OCI-LY7 (cell line): ENCODE data around the gene MEIS2. TPM values are rescaled to one million over a fixed set of nuclear protein-coding genes. Genes with fewer than 3 reads are reported as not detected.

Experiments used
- BruUV-seq: library from RNA; stranded (reverse); fragments of 400-500 nt; replicated peaks from 2 replicates; lab custom pipeline; 2021; lab: Mats Ljungman, UMichigan
- CTCF ChIA-PET: fragments of 300-600 bp; sonication (Branson Sonifier 250); formaldehyde crosslinking; loops from one replicate; lab custom pipeline; 2022; ENCODE audit warnings: antibody characterized with exemption; ENCODE audit not compliant: unreplicated experiment; lab: Charles Lee
- POLR2A ChIA-PET: fragments of 300-600 bp; sonication (Branson Sonifier 250); formaldehyde crosslinking; loops from one replicate; lab custom pipeline; 2022; ENCODE audit warnings: antibody characterized with exemption; lab: Charles Lee
- DNase-seq: peaks from one replicate; pipeline ENCODE4 v3.0.0-alpha.2; 2015; ENCODE audit warnings: low spot score
- H2AFZ ChIP-seq: fragments of 200-600 bp; sonication (generic), shearing (Covaris generic); 2 replicates; pipeline ENCODE4 v1.6.1; 2014; ENCODE audit warnings: mild to moderate bottlenecking, antibody characterized with exemption, low read length, moderate library complexity
- H3K27ac ChIP-seq: fragments of 200-600 bp; sonication (generic); 2 replicates; pipeline ENCODE4 v1.5.1; 2014; ENCODE audit warnings: mixed run types, low read depth, mild to moderate bottlenecking, moderate library complexity, low read length, inconsistent platforms; ENCODE audit not compliant: poor library complexity, severe bottlenecking
- H3K36me3 ChIP-seq: fragments of 200-600 bp; sonication (generic); 2 replicates; pipeline ENCODE4 v1.6.1; 2014; ENCODE audit warnings: mild to moderate bottlenecking, antibody characterized with exemption, low read length, moderate library complexity, mixed read lengths; ENCODE audit not compliant: insufficient read depth
- H3K4me1 ChIP-seq: fragments of 200-600 bp; sonication (generic); 2 replicates; pipeline ENCODE4 v1.5.1; 2014; ENCODE audit warnings: mild to moderate bottlenecking, low read length; ENCODE audit not compliant: insufficient read depth, poor library complexity, severe bottlenecking
- H3K4me2 ChIP-seq: fragments of 200-600 bp; sonication (generic); 2 replicates; pipeline ENCODE4 v1.6.1; 2014; ENCODE audit warnings: mild to moderate bottlenecking, low read length
- H3K4me3 ChIP-seq: fragments of 200-600 bp; sonication (generic); 2 replicates; pipeline ENCODE4 v1.5.1; 2014; ENCODE audit warnings: mild to moderate bottlenecking, low read depth, low read length; ENCODE audit not compliant: poor library complexity, severe bottlenecking
- H3K79me2 ChIP-seq: fragments of 200-600 bp; sonication (generic); 2 replicates; pipeline ENCODE4 v1.6.1; 2016; ENCODE audit warnings: low read depth, mild to moderate bottlenecking, low read length, moderate library complexity, mixed read lengths; ENCODE audit not compliant: insufficient read depth
- H3K9me2 ChIP-seq: fragments of 200-600 bp; sonication (generic); 2 replicates; pipeline ENCODE4 v1.6.1; 2016; ENCODE audit warnings: mild to moderate bottlenecking, low read length, mixed read lengths; ENCODE audit not compliant: insufficient read depth
- H3K9me3 ChIP-seq: fragments of 200-600 bp; sonication (generic); 2 replicates; pipeline ENCODE4 v1.6.1; 2014; ENCODE audit warnings: mild to moderate bottlenecking, mixed run types, low read length, mixed read lengths
- H4K20me1 ChIP-seq: fragments of 200-600 bp; sonication (generic); 2 replicates; pipeline ENCODE4 v1.6.1; 2014; ENCODE audit warnings: mild to moderate bottlenecking, antibody characterized with exemption, low read length, moderate library complexity, mixed read lengths; ENCODE audit not compliant: insufficient read depth
- CTCF ChIP-seq: fragments of 200-600 bp; sonication (generic); conservative IDR thresholded peaks from 2 replicates; pipeline ENCODE4 v1.5.1; 2014; ENCODE audit warnings: mild to moderate bottlenecking, antibody characterized with exemption, low read length, moderate library complexity, mixed read lengths
- EZH2phosphoT487 ChIP-seq: fragments of 200-600 bp; sonication (generic); IDR thresholded peaks from 2 replicates; pipeline ENCODE4 v1.6.1; 2018; ENCODE audit warnings: low read depth, borderline replicate concordance, mild to moderate bottlenecking, mixed run types, antibody characterized with exemption, low read length, moderate library complexity, mixed read lengths
- intact Hi-C: fragments of 100-400 bp; cut with micrococcal nuclease; formaldehyde crosslinking; loops from one replicate; pipeline ENCODE4 v1.10.0; 2022; ENCODE audit not compliant: unreplicated experiment
- total RNA-seq, 2 experiments: library from RNA; depleted of rRNA in 1 of 2; stranded (reverse); fragments of >200 nt in 1 of 2; shearing (Covaris generic) in 1 of 2; gene quantifications; 2 replicates each; pipeline ENCODE4 v1.2.3, GENCODE V29; 2014 to 2022

The MEIS2 gene
- total RNA-seq, 2 experiments from 2014 or later: 31.0 to 35.8 TPM

GRCh38 chr15:37124331-37124730, 24.0 kb upstream of the MEIS2 start:
- no peaks in the 10 kb centered on the region for H3K36me3 ChIP-seq
- no peaks in the 10 kb centered on the region for H3K9me3 ChIP-seq
- intact Hi-C loops: no loop called here
- H3K79me2 ChIP-seq: no peaks in the 10 kb centered on the region
- H3K4me3 ChIP-seq: no peak overlapping the region
- no peak for DNase-seq
- H2AFZ ChIP-seq: no peak overlapping the region
- no peaks in the 10 kb centered on the region for H4K20me1 ChIP-seq
- no TSS peak for BruUV-seq
- TF ChIP-seq EZH2phosphoT487: no peak
- TF ChIP-seq CTCF: no peak
- no peak overlapping the region for H3K27ac ChIP-seq
- ChIA-PET CTCF (no interaction called here), POLR2A (interaction anchor here (0.6 to 1.1 kb wide), 3 partner anchors 10 to 469 kb away, joined by 4 read pairs; no protein-coding TSS in a partner anchor)
- no peaks in the 10 kb centered on the region for H3K4me1 ChIP-seq
- no peaks in the 10 kb centered on the region for H3K9me2 ChIP-seq
- H3K4me2 ChIP-seq: no peak overlapping the region

GRCh38 chr15:37122703-37123102, 22.4 kb upstream of the MEIS2 start:
- intact Hi-C loops: no loop called here
- CTCF ChIA-PET: no interaction called here
- DNase-seq: no peak
- H3K79me2 ChIP-seq: no peaks in the 10 kb centered on the region
- H2AFZ ChIP-seq: no peak overlapping the region
- H3K9me2 ChIP-seq: no peaks in the 10 kb centered on the region
- TF ChIP-seq CTCF (no peak), EZH2phosphoT487 (no peak)
- no peak overlapping the region for H3K4me2 ChIP-seq
- H3K4me3 ChIP-seq: no peak overlapping the region
- no peaks in the 10 kb centered on the region for H4K20me1 ChIP-seq
- POLR2A ChIA-PET: no interaction called here
- no peak overlapping the region for H3K27ac ChIP-seq
- H3K36me3 ChIP-seq: no peaks in the 10 kb centered on the region
- H3K4me1 ChIP-seq: no peaks in the 10 kb centered on the region
- no peaks in the 10 kb centered on the region for H3K9me3 ChIP-seq
- BruUV-seq: no TSS peak

- Histone ChIP-seq H3K9me3 (no peaks in the 10 kb centered on the region), H3K36me3 (no peaks in the 10 kb centered on the region), H3K79me2 (no peaks in the 10 kb centered on the region), H3K4me1 (no peaks in the 10 kb centered on the region), H3K4me2 (no peak overlapping the region), H2AFZ (no peak overlapping the region), H4K20me1 (no peaks in the 10 kb centered on the region), H3K9me2 (no peaks in the 10 kb centered on the region), H3K27ac (no peak overlapping the region), H3K4me3 (no peak overlapping the region)
- intact Hi-C loops: no loop called here
- no peak for TF ChIP-seq CTCF
- TF ChIP-seq EZH2phosphoT487: no peak
- CTCF ChIA-PET: no interaction called here
- BruUV-seq: no TSS peak
- POLR2A ChIA-PET: no interaction called here
- no peak for DNase-seq
Measured at GRCh38 chr15:37121492-37121891, 21.1 kb upstream of the MEIS2 start.
